Mesendoderm (in vitro differentiated cells): ENCODE results near the gene MFSD11.
A peak's percentile ranks its signal among the peaks of the same experiment; 100 is the strongest.
"Not testable (repeated sequence)": the region's sequence is repeated elsewhere in the genome, so short reads cannot be mapped to it uniquely, and the experiment has no call there.

ENCODE experiments used
- DNase-seq: peaks from one replicate; pipeline ENCODE4 v3.0.0; 2013
- H2AK5ac ChIP-seq: 2 replicates; pipeline ENCODE4 v1.6.1; 2013; ENCODE audit warnings: low read length, inconsistent platforms
- H2BK120ac ChIP-seq: 2 replicates; pipeline ENCODE4 v1.6.1; 2013; ENCODE audit warnings: low read depth, mild to moderate bottlenecking, low read length, moderate library complexity, mixed read lengths
- H2BK15ac ChIP-seq: replicated peaks from 2 replicates; pipeline ENCODE4 v1.6.1; 2013; ENCODE audit warnings: low read depth, mild to moderate bottlenecking, moderate library complexity
- H2BK5ac ChIP-seq: 2 replicates; pipeline ENCODE4 v1.6.1; 2013; ENCODE audit warnings: low read length, inconsistent platforms
- H3K18ac ChIP-seq: 2 replicates; pipeline ENCODE4 v1.6.1; 2013; ENCODE audit warnings: mild to moderate bottlenecking, low read length, mixed read lengths
- H3K23ac ChIP-seq: one replicate; pipeline ENCODE4 v1.6.1; 2013; ENCODE audit warnings: low read length
- H3K27ac ChIP-seq: 2 replicates; pipeline ENCODE4 v1.5.1; 2013; ENCODE audit warnings: low read depth, mild to moderate bottlenecking, inconsistent platforms, low read length, moderate library complexity
- H3K27me3 ChIP-seq: 2 replicates; pipeline ENCODE4 v1.6.1; 2013; ENCODE audit warnings: low read length, control low read depth, mild to moderate bottlenecking, inconsistent platforms; ENCODE audit not compliant: insufficient read depth, poor library complexity
- H3K36me3 ChIP-seq: 2 replicates; pipeline ENCODE4 v1.6.1; 2013; ENCODE audit warnings: low read length, inconsistent platforms; ENCODE audit not compliant: control insufficient read depth, insufficient read depth
- H3K4ac ChIP-seq: one replicate; pipeline ENCODE4 v1.6.1; 2013; ENCODE audit warnings: low read depth, mild to moderate bottlenecking, low read length, moderate library complexity
- H3K4me1 ChIP-seq: 2 replicates; pipeline ENCODE4 v1.6.1; 2013; ENCODE audit warnings: low read depth, low read length, inconsistent platforms; ENCODE audit not compliant: control insufficient read depth
- H3K4me2 ChIP-seq: 2 replicates; pipeline ENCODE4 v1.6.1; 2013; ENCODE audit warnings: low read length
- H3K4me3 ChIP-seq: 2 replicates; pipeline ENCODE4 v1.5.1; 2013; ENCODE audit warnings: mild to moderate bottlenecking, low read length
- H3K56ac ChIP-seq: one replicate; pipeline ENCODE4 v1.6.1; 2013; ENCODE audit warnings: low read length
- H3K79me1 ChIP-seq: 2 replicates; pipeline ENCODE4 v1.6.1; 2013; ENCODE audit warnings: low read length, inconsistent platforms
- H3K79me2 ChIP-seq: 2 replicates; pipeline ENCODE4 v1.6.1; 2013; ENCODE audit warnings: mild to moderate bottlenecking, low read length; ENCODE audit not compliant: control insufficient read depth, insufficient read depth
- H3K9ac ChIP-seq: 2 replicates; pipeline ENCODE4 v1.6.1; 2013; ENCODE audit warnings: low read length, inconsistent platforms
- H4K5ac ChIP-seq: one replicate; pipeline ENCODE4 v1.6.1; 2013; ENCODE audit warnings: low read length
- H4K8ac ChIP-seq: one replicate; pipeline ENCODE4 v1.6.1; 2013; ENCODE audit warnings: low read depth, mild to moderate bottlenecking, control low read depth, low read length, moderate library complexity
- WGBS: extraction: QIAGEN DNeasy Blood & Tissue Kit; methylation state at CpG from one replicate; pipeline ENCODE4 v1.1.7; 2013; ENCODE audit warnings: low lambda C conversion rate, missing lambda C conversion rate; ENCODE audit not compliant: insufficient coverage; ENCODE audit errors: extremely low coverage; 5-methylcytosine and 5-hydroxymethylcytosine counted together

The MFSD11 gene

DNA sequence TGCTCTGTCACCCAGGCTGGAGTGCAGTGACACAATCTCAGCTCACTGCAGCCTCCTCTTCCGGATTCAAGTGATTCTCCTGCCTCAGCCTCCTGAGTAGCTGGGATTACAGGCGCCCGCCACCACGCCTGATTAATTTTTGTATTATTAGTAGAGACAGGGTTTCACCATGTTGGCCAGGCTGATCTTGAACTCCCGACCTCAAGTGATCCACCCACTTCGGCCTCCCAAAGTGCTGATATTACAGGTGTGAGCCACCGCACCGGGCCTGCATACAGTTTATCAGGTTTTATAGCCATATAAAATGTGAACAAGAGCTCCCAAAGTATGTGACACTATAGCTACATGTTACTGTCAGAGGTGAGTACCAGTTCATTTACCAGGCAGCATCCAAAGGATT is 14.9 kb upstream of the MFSD11 start:
- H3K4ac ChIP-seq, H4K5ac ChIP-seq, H3K4me1 ChIP-seq, H4K8ac ChIP-seq, H3K4me2 ChIP-seq, H3K18ac ChIP-seq, H3K79me1 ChIP-seq, H3K27ac ChIP-seq, H2AK5ac ChIP-seq, H2BK5ac ChIP-seq, H3K9ac ChIP-seq, H3K4me3 ChIP-seq, H3K23ac ChIP-seq, DNase-seq, H3K56ac ChIP-seq, H2BK15ac ChIP-seq, H2BK120ac ChIP-seq, H3K27me3 ChIP-seq: not testable (repeated sequence)
- WGBS = no CpG with 5 or more reads among the region's 8 CpGs
- peaks cover 22% of the 10 kb centered on the region for H3K36me3 ChIP-seq
- H3K79me2 ChIP-seq = peaks cover 14% of the 10 kb centered on the region

DNA sequence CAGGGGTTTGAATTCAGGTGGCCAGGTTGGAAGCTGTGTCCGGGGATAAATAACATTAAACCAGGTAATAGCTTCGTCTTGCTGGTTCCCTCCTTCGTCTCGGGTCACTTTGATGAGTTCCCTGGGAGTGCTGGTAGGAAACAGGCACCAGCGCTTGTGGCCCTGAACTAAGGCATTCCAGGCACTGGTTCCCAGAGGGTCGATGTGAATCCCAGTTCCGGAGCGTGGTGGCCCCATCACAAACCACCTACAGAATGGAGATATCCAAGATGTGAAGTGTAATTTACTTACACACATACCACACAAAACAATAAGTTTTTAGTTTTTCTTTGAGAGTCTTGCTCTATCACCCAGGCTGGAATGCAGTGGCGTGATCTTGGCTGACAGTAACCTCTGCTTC is 14.1 kb upstream of the MFSD11 start:
- Histone ChIP-seq H2BK15ac (no peak overlapping the region), H3K79me1 (peaks cover 6% of the 10 kb centered on the region), H4K5ac (no peak overlapping the region), H3K56ac (no peak overlapping the region), H2AK5ac (no peak overlapping the region), H3K4me2 (no peak overlapping the region), H3K36me3 (peaks cover 17% of the 10 kb centered on the region), H3K4ac (no peak overlapping the region), H3K27me3 (no peaks in the 10 kb centered on the region), H2BK5ac (no peak overlapping the region), H3K23ac (no peak overlapping the region), H3K4me3 (no peak overlapping the region), H3K18ac (no peak overlapping the region), H3K79me2 (peaks cover 15% of the 10 kb centered on the region), H4K8ac (no peak overlapping the region), H2BK120ac (no peak overlapping the region), H3K4me1 (peaks cover 2% of the 10 kb centered on the region), H3K9ac (no peak overlapping the region), H3K27ac (no peak overlapping the region)
- no CpG with 5 or more reads among the region's 9 CpGs for WGBS
- DNase-seq = no peak

DNA sequence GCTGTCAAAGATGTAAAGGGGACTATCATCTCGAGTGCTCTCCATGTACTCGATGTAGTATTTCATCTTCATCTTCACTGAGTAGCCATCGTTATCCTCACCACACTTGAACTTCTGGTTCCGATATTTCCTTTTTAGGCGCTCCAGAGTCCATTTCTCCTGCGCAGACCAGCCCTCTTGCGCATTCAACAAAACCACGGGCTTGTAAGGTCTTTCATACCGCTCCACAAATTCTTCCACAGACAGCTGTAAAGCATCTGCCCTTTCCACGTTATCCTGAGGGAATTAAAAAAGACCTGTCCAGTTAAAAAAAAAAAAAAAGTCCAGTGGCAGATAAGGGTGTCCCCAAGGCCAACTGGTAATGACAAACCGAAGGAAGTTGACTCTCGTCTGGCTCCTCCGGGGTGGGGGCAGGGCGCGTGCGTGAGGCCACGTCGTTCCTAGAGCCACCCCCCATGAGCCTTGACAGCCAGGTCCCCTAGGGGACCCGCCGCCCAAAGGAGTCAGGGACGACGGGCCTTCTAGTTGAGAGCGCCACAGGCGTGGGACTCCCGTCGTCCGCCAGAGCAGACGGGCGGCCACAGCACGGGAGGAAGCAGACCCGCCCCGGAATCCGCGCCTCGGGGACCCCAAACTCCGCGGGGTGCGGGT is 12.2 kb upstream of the MFSD11 start:
- Histone ChIP-seq H3K4me2 (peak overlapping the region; percentile 93), H3K79me2 (peaks cover 15% of the 10 kb centered on the region), H3K4ac (peak overlapping the region; percentile 20), H2BK5ac (no peak overlapping the region), H3K36me3 (peaks cover 10% of the 10 kb centered on the region), H3K4me1 (peaks cover 2% of the 10 kb centered on the region), H2BK120ac (no peak overlapping the region), H3K18ac (peak overlapping the region; percentile 53), H2BK15ac (no peak overlapping the region), H3K23ac (peak overlapping the region; percentile 57), H3K79me1 (peaks cover 6% of the 10 kb centered on the region), H4K5ac (no peak overlapping the region), H3K4me3 (peak overlapping the region; percentile 94), H3K9ac (peak overlapping the region; percentile 85), H3K27me3 (no peaks in the 10 kb centered on the region), H4K8ac (no peak overlapping the region), H3K56ac (peak overlapping the region; percentile 93), H2AK5ac (no peak overlapping the region), H3K27ac (peak overlapping the region; percentile 87)
- no CpG with 5 or more reads among the region's 38 CpGs for WGBS
- peak; percentile 42 for DNase-seq

DNA sequence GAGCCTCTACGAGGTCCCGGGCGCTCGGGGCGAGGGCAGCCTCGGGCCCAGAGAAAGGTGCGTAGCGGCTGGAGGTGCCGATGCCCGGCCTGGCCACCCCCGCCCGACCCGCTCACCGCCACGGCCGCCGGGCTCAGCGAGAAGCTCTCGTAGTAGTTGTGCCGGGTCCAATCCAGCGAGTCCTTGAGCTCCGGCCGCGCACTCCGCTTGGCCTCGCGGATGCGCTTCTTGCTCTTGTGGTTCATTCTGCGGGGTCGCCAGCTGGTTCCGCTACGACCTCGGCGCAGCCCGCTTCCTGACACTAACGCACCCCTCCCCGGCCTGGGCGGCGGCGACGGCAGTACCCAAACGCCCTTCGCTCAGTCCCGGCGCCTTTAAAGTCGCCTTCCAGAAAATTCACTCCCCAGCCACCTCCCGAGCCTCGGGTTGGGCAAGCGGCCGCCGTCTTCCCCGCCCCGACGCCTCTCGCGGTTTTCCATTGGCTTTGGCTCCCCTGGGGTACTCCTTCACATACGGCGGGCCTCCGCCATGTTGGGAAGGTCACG is 11.6 kb upstream of the MFSD11 start, which contains the start of gene JMJD6:
TSS of gene JMJD6 (minus strand) at position 376 of the 545 bp plus-strand sequence. CDS start at position 245, 131 bp downstream.
- H2BK120ac ChIP-seq = peak within 1 kb of the TSS; percentile 54
- peak within 1 kb of the TSS; percentile 93 for H3K4me2 ChIP-seq
- peak; percentile 98 for DNase-seq
- peak within 1 kb of the TSS; percentile 96 for H3K56ac ChIP-seq
- H2AK5ac ChIP-seq = no peak within 1 kb of the TSS
- H3K18ac ChIP-seq = peak within 1 kb of the TSS; percentile 94
- peak within 1 kb of the TSS; percentile 86 for H2BK5ac ChIP-seq
- H4K5ac ChIP-seq = no peak within 1 kb of the TSS
- H2BK15ac ChIP-seq = no peak within 1 kb of the TSS
- peak within 1 kb of the TSS; percentile 87 for H3K27ac ChIP-seq
- peaks cover 7% of the 10 kb centered on the region for H3K36me3 ChIP-seq
- H3K27me3 ChIP-seq = no peaks in the 10 kb centered on the region
- peaks cover 6% of the 10 kb centered on the region for H3K79me1 ChIP-seq
- peak within 1 kb of the TSS; percentile 57 for H3K23ac ChIP-seq
- no CpG with 5 or more reads among the region's 60 CpGs for WGBS
- H3K4me1 ChIP-seq = peaks cover 2% of the 10 kb centered on the region
- peak within 1 kb of the TSS; percentile 94 for H3K4me3 ChIP-seq
- H3K79me2 ChIP-seq = peaks cover 15% of the 10 kb centered on the region
- no peak within 1 kb of the TSS for H4K8ac ChIP-seq
- peak within 1 kb of the TSS; percentile 90 for H3K4ac ChIP-seq
- peak within 1 kb of the TSS; percentile 87 for H3K9ac ChIP-seq

DNA sequence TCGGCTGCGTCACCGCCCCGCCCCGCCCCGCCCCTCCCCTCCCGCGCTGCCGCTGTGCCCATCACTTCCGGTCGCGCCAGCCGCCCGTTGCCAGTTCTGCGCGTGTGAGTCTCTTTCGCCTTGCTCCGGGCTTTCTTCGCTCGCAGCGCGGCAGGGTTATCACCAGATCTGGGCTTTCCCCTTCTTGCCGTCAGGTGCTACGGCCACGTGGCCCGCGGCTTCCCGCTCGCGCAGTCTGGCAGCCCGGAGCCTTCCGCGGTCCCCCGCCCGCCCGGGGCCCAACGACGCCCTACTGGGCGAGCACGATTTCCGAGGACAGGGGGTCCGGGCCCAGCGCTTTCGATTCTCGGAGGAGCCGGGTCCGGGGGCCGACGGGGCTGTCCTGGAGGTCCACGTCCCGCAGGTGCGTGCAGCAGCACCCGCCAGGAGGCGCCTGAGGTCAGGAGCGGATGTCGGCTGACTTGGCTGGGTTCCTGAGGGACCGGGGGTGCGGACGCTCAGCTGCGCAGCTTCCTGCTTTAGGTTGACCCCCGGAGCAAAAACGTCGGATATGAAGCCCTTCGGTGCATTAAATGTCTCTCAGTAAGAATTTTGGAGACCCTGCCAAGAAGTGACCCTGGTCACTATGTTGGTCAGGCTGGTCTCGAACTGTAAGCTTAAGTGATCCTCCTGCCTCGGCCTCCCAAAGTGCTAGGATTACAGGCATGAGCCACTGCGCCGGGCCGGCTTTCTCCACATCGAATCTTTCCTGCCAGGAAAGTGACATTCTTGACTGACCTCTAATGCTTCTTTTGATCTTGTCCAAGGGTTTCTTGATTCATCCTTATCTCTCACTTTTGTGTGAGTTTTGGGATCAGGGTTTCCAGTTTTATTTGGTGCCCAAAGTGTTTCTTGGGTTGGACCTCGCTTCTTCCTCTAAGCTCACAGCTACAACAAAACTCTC is 10.9 kb upstream of the MFSD11 start, which contains the start of gene METTL23:
TSS of gene METTL23 (plus strand) at position 64 of the 943 bp plus-strand sequence. CDS start 2,872 bp downstream, outside the sequence.
- Histone ChIP-seq H3K79me2 (peaks cover 15% of the 10 kb centered on the region), H3K56ac (peak within 1 kb of the TSS; percentile 96), H3K27ac (peak within 1 kb of the TSS; percentile 87), H3K9ac (peak within 1 kb of the TSS; percentile 87), H2BK120ac (peak within 1 kb of the TSS; percentile 54), H3K23ac (peak within 1 kb of the TSS; percentile 57), H4K5ac (no peak within 1 kb of the TSS), H2AK5ac (no peak within 1 kb of the TSS), H3K79me1 (peaks cover 6% of the 10 kb centered on the region), H3K4me3 (peak within 1 kb of the TSS; percentile 94), H2BK15ac (no peak within 1 kb of the TSS), H4K8ac (no peak within 1 kb of the TSS), H3K4me2 (peak within 1 kb of the TSS; percentile 93), H3K36me3 (peaks cover 3% of the 10 kb centered on the region), H3K4me1 (peaks cover 2% of the 10 kb centered on the region), H3K18ac (peak within 1 kb of the TSS; percentile 94), H2BK5ac (peak within 1 kb of the TSS; percentile 86), H3K4ac (peak within 1 kb of the TSS; percentile 90), H3K27me3 (no peaks in the 10 kb centered on the region)
- DNase-seq = peak; percentile 79
- WGBS = no CpG with 5 or more reads among the region's 71 CpGs
